Lung microvascular endothelial cell (primary cell): ENCODE results near the gene PSMD4. TPM values are rescaled to one million over a fixed set of nuclear protein-coding genes. Genes with fewer than 3 reads are reported as not detected.
"Not testable (repeated sequence)": the region's sequence is repeated elsewhere in the genome, so short reads cannot be mapped to it uniquely, and the experiment has no call there.

Experiments
- DNase-seq, 2 donors: peaks; one replicate each; pipeline versions ENCODE4 v3.0.0 to v3.0.0-alpha.2; 2010; ENCODE audit warnings: low read depth in 2 of 2
- total RNA-seq: library from RNA; depleted of rRNA; stranded (reverse); fragments of >200 nt; gene quantifications from 2 replicates; pipeline ENCODE4 v1.2.1, GENCODE V29; 2014

The PSMD4 gene
- total RNA-seq: 182 and 185 TPM in 2 replicates

- peak; percentile 97 to 99 for DNase-seq
Measured at GRCh38 chr1:151254217-151255213, at the start of gene PSMD4. Gene PSMD4 (plus strand): TSS chr1:151254734. CDS start chr1:151254783, 49 bp downstream.

DNA sequence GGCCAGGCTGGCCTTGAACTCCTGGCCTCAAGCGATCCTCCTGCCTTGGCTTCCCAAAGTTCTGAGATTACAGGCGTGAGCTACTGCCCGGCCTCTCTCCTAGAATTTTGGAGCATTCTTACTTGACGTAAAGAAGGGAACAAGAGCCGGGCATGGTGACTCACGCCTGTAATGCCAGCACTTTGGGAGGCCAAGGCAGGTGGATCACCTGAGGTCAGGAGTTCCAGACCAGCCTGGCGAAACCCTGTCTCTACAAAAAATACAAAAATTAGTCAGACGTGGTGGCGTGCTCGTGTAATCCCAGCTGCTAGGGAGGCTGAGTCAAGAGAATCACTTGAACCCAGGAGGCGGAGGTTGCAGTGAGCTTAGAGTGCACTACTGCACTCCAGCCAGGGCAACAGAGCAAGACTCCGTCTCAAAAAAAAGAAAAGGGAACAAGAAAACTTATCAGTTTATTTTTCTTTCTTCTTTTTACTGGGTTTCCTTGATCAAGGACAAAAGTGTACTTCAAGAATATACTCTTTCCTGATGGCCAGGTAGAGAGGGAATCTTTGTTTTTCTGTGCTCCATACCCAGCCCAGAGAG lies 49.1 kb upstream of the PSMD4 start:
- DNase-seq: not testable (repeated sequence)

DNA sequence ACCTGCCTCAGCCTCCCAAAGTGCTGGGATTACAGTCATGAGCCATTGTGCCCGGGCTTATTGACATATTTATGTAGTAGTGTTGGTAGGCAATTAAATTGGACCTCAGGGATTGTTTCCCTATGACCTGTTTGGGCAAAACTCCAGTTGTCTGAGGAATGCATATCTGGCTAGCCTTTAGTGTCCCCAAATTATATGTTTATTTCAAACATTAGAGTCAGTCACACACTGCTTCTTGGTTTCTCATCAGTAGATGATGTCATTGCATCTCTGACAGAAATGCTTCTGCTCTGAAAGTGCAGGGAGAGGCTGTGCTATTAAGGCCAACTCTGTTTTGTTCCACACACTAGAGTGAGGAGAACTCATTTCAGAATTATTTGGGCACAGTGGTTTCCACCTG lies 43.7 kb upstream of the PSMD4 start:
- peak in 1 of 2 donors; percentile 37 for DNase-seq

DNA sequence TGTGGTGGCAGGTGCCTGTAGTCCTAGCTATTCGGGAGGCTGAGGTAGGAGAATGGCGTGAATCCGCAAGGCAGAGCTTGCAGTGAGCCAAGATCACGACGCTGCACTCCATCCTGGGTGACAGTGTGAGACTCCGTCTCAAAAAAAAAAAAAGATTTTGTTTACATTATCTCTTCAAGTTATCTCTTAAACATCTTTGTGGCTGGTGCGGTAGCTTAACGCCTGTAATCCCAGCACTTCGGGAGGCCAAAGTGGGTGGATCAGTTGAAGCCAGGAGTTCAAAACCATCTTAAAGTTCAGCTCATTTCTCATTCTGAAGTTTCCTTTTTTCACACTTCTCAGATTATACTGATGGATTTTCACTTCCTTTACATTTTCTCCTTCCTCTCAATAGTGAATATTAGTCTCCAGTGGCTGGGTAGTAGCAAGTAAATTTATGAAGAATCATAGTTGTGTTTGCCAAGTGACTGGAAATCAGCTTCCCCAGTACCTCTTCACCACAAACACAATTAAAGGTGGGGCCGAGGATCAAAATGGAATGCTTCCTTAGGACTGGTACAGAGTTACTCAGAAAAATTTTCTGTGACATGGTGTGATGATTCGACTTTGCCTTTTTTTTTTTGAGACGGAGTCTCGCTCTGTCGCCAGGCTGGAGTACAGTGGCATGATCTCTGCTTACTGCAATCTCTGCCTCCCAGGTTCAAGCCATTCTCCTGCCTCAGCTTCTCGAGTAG lies 42.4 kb upstream of the PSMD4 start:
- no peak for DNase-seq

GRCh38 chr1:151213560-151213959 lies 41.0 kb upstream of the PSMD4 start:
- DNase-seq: no peak

- DNase-seq: no peak
Measured at GRCh38 chr1:151221616-151222015, 32.9 kb upstream of the PSMD4 start.

DNA sequence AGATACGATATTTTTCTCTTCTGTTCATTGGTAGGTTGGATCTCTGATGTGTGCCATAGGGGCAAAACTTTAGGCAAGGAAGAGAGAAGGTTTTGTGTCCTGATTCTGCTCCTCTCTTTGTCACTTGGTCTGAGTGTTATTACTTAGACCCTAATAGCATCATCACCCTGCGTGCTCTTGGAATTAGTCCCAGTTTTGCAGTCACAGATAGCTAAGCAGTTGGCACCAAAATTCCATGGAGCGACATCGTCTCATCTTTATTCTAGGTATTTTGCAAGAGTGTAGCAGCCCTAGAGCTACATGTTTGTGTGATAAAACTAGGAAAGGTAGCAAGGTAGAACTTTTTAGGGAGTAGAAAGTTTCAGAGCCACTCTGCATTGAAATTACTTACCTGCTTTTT lies 32.4 kb upstream of the PSMD4 start:
- DNase-seq: no peak

GRCh38 chr1:151235235-151235634 lies 19.3 kb upstream of the PSMD4 start:
- DNase-seq: no peak

DNA sequence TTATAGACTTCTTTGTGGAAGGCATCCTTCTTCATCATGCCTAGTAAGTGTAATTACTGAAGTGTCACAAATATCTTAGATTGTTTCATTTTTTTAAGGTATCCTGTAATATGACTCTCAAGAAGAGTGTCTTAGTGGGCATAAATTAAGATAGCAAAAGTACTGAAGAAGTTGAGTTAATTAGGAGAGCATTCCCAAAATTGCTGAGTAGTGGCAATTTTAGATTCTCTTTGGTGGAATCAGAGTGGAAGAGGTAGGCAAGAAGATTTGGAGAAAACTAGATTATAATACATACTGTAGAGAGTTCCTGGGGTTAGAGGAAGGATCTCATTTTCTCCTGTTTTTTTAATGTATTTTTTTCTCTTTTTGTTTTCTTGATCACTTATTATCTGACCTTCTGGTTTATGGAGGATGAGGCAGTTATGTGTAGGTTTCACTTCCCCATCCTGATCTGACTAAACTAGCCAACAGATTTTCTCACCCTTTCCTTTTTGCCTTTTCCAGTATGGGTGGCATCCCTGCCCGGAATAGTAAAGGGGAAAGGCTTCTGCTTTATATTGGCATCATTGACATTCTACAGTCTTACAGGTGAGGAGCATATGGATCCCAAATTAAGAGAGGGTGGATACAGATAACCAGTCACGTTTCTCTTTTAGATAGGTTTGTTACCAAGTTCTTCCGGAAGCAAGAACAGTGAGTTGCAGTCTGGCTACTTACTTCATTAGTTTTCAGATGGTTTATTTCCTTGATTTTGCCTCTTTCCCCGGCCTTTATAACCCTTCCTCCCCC lies 16.7 kb upstream of the PSMD4 start:
- peak in 1 of 2 donors; percentile 4 for DNase-seq

DNA sequence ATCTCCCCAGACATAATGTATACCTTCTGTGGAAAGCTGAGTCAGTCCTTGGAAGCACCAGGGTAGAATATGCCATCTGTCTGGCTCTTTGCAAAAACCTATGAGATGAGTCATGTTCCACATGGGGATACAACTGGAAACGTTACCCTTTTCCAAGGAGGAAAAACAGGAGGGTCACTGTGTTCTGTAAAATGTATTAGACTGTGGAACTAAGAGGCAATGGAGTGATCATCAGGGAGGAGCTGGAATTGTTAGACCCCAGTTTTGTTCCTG lies 16.1 kb upstream of the PSMD4 start:
- peak in 1 of 2 donors; percentile 81 for DNase-seq

DNA sequence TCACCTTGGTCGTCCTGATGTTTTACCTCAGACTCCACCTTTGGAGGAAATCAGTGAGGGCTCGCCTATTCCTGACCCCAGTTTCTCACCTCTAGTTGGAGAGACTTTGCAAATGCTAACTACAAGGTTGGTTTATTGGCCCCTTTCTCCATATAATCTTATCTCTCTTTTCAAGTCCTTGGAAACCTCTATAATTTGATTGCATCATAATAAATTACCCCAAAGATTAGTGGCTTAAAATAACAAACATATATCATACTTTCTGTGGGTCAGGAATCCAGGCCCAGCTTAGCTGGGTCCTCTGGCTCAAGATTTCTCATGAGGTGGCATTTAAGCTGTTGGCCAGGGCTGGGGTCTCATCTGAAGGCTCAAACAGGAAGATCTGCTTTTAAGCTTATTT lies 12.1 kb upstream of the PSMD4 start:
- no peak for DNase-seq

GRCh38 chr1:151243683-151244216 lies 10.8 kb upstream of the PSMD4 start:
- DNase-seq: no peak

DNA sequence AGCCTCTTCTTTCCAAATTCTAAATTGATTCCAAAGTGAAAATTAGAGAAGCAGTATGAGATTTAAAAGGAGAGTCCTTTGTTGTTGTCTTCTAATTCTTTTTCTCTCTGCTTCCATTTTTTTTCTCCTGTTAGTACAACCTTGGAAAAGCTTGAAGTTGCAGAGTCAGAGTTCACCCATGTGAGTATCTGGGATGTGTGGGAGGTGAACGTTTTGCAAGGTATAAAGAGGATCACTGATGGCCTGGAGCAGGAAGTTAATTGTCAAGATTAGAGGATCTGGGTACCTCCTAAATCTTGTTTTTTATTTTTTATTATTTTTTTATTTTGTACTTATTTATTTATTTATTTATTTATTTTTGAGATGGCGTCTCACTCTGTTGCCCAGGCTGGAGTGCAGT lies 7.7 kb upstream of the PSMD4 start:
- DNase-seq: no peak

DNA sequence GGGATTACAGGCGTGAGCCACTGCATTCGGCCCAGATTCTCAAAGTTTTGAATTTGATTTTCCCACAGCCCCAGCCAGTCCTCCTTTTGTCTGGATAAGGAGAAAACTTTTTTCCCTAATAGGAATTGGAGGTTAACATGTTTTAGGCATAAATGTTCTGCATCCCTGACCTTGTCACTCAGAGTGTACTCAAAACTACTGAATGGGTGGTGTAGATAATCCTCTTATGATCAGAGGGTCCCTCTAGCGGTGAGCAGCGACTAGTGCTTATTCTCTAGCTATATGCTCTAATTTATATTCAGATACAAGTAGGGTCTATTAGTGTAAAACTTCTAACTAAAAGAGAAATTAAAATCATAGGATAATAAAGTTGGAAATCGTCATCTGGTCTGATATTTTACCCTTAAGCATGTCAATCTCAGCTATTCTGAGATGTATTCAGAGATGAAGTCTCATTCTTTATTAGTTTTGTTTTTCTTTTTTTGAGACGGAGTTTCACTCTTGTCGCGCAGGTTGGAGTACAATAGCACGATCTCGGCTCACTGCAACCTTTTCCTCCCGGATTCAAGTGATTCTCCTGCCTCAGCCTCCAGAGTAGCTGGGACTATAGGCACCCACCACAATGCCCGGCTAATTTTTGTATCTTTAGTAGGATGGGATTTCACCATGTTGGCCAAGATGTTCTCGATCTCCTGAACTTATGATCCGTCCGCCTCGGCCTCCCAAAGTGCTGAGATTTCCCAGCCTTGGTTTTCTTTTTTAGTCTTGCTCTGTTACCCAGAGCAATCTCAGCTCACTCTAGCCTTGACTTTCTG lies 2.7 kb upstream of the PSMD4 start:
- peak; percentile 89 for DNase-seq

DNA sequence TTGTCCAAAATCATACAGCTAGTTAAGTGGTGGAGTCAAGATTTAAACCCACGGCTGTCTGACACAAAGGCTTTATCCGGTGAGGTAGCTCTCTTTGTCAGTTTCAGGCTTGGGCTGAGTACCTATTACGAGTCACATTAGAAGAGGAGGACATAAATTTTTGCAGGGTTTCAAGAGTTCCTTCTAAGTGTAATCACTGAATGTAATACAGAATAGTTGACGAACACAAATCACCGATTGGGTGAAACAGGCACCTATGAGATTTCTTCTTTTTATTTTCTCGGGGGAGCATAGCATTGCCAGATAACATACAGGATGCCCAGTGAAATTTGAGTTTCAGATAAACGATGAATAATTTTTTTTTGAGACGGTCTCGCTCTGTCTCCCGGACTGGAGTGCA lies 847 bp downstream of the PSMD4 start:
- DNase-seq: peak; percentile 9 to 33

GRCh38 chr1:151259351-151259750 lies 4.8 kb downstream of the PSMD4 start:
- DNase-seq: no peak

GRCh38 chr1:151265446-151266236 lies 11.1 kb downstream of the PSMD4 start:
- DNase-seq: no peak

GRCh38 chr1:151266315-151266714 lies 11.8 kb downstream of the PSMD4 start:
- no peak for DNase-seq

- DNase-seq: no peak
Measured at GRCh38 chr1:151266821-151267220, 12.3 kb downstream of the PSMD4 start.

GRCh38 chr1:151267760-151268159 lies 13.2 kb downstream of the PSMD4 start:
- DNase-seq: no peak
